Activated CD4-positive, alpha-beta T cell treated with anti-CD3 and anti-CD28 coated beads for 1 hour (primary cell): ENCODE results near the gene MMP24.
"Not testable (repeated sequence)": the region's sequence is repeated elsewhere in the genome, so short reads cannot be mapped to it uniquely, and the experiment has no call there.

Experiments
- DNase-seq: peaks from one replicate; pipeline ENCODE4 v3.0.0-alpha.2; 2020

MMP24 gene

DNA sequence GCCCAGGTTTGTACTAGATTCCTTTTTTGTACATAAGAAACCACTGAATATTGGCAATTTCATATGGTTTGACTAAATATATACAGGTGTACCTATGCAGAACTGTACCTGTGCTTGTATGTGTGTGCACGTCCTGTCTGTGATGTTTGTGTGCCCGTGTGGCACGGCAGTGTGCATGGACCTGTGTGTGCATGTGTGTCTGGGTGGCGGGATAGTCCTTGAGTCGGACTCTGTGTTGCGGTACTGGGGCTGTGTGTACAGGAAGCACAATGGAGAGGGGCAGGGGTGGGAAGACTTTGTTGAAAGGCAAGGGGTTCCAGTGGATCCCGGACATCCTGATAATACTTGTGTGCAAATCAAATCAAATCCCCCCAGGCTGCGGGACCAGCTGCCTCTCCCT lies 69.2 kb downstream of the MMP24 start:
- no peak for DNase-seq

DNA sequence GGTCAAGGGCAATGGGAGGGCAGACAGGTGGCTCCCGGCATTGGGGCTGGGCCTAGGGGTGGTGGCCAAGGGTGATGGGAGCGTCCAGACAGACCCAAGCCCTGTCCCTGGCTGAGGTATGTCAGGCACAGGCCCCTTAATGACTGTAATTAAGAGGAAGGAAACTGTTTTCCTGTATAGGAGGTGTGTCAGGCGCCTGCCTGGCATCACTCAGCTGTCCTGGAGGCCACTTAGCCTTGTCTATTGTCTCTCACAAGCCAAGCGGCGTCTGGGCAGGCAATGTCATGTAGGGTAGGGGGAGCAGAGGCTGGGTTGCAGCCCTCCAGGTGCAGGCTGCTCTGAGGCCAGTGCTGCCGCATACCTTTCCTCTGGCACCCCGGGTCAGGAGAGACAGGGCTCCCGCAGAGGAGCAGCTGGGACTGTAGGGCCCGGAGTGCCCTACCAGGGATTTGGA lies 69.6 kb downstream of the MMP24 start:
- no peak for DNase-seq

DNA sequence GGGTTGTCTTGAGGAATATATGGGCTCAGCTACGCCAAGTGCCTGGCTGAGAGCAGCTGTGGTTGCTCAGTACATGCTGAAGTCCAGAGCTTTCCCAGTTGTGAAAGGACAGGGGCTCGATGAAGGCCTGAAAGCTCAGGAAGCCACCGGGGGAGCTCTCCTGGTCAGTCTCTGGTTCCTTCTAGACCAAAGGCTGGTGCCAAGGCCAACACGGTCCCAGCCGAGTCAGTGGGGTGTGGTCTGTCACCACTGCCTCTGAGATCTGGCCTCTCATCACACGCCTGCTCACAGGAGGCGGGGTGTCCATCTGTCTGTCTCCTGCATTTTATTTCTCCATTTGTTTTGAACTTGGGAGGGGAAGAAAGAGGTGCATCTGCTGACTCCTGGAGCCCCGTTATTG lies 70.7 kb downstream of the MMP24 start:
- DNase-seq, result no peak

DNA sequence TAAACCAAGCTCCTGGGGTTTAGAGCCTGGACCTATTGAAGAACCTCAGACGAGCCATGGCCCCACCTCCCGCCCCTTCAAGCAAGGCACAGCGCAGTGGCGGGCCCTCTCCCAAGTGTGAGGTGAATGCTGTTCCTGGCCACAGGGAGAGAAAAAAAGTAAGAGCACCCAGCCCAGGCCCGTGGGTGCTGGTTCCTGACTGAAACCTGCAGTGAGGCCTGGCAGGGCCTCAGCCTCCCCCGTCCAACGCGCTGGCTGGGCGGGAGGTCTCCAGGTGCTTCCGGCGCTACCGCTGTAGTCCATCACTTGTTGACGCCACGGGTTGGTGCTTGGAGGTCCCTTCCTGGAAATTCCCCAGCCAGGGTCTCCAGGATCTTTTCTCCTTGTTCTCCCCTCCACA lies 71.2 kb downstream of the MMP24 start:
- no peak for DNase-seq

DNA sequence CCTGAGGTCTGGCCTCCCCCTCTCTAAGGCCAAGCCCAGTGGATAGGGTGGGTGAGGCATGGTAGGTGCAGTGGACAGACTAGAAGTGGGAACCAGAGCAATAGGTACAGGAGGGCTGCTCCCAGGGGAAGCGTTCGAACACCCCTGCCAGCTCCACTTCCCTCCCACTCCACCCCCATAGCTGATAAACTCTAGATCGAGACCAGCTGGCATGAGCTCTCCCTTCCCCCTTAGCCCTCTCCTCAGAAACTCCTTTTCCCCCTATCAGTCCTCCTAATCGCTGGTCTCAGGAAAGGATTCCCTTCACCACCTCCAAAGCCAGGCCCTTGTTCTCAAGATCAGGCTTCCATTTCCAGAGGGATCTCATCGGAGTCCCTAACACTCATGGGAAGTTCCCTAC lies 71.8 kb downstream of the MMP24 start:
- no peak for DNase-seq

DNA sequence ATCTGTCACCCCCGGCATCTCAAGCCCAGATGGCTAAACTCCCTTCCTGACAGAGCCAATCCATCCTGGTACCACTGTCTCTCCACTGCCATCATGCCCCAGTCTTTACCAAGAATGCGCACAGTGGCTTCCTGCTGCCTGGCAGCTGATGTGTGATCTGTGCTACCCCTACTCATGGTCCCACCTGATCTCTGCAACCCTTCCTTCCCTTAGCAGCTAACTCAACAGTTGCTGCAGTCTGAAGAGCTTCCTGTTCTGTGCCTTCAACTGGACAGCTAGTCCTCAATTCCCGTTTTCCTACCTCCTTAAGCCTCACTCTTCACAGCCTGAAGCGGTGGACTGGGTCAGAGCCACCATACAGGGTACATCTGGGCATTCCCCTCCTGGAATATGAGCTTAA lies 73.3 kb downstream of the MMP24 start:
- DNase-seq, result no peak

DNA sequence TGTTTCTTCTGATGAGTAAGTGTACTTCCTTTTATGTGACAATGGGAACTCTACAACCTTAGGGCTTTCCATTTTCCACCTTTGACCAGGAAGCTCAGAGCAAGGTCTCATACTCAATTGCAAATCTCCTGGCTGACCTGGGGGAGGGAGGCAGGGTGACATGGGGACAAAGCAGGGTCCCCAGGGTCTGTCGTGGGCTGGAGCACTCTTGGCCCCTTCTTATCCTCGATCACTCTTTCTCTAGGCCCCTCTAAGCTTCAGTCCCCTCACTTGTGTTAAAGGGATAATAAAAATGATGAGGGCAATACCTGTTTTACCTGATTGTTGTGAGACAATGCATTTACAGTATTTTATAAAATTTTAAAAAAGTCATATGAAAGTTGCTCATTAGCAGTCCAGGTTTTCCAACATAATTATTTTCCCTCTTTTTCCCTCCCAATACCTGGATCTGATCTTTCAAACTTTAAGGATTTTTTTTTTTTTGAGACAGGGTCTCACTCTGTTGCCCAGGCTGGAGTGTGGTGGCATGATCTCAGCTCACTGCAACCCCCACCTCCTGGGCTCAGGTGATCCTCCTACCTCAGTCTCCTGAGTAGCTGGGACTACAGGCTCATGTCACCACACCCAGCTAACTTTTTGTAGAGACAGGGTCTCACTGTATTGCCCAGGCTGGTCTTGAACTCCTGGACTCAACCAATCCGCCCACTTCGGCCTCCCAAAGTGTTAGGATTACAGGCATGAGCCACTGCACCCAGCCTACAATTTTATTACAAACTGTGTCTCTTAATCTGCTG lies 74.2 kb downstream of the MMP24 start:
- DNase-seq, result no peak

DNA sequence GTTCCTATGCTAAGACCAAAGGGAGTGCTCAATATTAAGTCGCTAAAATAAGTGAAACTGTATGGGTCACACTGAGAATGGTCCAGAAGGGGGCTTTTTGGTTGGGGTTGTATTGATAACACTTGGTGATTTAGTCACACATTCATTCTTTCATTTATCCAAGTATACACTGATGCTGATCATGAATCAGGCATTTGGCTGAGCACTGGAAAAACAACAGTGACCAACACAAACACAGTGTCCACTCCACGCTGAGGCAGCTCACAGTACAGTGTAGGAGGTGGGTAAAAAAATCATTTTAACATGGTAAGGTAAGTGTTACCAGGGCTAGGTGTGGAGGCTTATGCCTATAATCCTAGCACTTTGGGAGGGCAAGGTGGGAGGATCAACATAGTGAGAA lies 74.9 kb downstream of the MMP24 start:
- DNase-seq, result no peak

DNA sequence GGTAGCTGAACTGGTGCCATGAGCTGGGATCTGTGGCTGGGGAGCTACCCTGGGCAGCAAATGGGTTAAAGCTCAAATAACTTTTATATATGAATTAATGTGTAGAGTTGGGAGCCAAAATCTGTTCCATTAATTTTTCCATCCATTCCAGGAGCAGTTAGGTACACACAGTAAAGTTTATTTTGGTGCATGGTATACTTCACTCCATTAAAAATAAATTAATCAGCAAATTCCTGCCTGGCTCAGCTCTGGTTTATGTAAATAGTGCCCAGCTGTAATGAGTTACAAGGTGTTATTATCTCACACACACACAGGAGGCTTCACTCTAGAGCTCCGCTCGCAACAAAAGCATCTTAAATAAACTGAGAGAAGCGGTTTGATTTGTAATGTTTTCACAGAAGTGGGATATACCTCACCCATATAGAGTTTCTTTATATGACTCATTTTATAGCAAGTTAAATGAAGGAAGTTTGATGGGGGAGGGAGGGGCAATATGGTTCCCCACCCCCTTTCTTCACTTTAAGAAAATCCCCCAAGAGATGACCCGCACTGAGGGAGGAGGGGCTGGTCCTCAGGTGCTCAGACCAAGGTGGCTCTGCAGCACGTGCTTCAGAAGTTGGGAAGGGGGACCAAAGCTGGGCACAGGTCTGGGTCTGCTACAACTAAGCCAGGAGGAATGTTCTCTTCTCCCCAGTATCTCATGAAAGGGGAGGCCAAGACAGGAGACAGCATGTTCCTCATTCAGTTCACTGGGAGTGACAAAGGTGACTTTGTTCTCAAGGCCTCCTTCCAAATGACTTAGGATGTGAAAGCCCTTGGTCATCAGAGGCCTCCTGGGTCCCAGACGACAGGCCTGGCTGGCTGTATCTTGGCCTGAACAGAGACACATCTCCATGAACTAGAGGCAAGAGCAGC lies 76.2 kb downstream of the MMP24 start:
- DNase-seq, result no peak

DNA sequence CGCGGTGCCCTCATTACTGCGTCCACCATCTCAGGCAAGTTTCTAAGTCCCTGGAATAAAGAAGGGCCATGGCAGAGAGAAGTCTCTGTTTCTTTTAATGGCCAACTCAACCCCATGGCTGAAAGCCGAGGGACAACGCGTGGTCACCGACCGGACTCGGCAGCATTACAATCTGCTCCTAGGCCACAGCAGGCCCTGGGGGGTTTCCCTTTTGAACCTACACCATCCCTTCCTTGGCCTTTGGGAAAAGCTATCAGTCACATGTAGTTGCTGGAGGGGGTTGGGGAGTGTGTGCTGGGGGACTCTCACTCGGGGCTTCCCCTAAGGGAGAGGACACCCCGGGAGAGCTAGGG lies 76.9 kb downstream of the MMP24 start:
- no peak for DNase-seq

DNA sequence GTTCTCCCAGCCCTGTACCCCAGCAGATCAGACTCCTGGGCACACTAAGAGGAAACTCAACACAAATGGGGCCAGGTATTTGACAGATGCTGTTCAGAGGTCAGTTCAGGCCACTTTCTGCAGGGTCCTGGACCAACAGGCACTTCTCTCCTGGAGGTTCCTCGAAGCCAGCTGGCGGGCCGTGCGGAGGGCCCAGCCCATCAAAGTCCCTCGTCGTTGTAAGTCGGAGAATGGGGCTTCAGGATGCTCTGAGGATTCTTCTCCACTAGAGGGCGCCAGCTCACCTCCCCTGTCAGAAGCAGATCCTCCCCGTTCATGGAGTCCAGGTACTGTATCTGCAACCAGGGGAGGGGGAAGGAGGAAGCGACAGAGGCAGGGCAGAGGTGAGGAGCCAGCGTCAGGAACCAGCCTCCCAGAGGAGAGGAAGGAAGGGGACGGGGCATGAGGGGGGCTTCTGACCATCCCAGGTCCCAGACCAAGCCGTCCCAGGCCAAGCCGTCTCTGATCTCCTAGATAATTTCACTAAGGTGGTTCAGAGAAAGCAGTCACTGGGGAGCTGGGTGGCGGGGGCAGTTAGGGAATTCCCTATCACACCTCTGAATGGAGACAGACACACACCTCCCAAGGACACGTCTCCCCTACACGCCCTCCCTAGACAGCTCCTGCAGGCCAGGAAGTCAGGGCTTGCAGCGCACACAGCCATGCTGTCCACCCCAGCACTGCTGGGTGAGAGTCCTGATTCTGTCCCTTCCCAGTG lies 77.4 kb downstream of the MMP24 start:
- peak; percentile 69 for DNase-seq

DNA sequence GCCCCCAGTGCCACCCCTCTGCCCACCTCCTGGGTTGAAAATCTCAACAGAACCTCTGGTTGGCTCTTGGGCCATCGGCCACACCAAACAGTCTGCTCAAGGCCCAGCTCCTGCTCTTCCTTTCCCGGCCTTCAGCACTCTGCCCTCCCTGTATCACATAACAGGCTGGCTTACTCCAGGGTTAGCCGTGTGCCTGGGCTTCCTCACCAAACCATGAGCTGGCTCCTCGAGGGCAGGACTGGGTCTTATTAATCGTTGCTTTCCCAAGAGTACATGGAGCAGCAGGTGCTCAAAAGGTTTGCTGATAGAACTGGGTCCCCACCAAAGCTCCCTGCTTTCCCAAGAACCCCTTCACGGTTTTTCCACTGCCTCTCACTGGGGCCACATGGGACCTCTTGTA lies 78.5 kb downstream of the MMP24 start:
- no peak for DNase-seq

DNA sequence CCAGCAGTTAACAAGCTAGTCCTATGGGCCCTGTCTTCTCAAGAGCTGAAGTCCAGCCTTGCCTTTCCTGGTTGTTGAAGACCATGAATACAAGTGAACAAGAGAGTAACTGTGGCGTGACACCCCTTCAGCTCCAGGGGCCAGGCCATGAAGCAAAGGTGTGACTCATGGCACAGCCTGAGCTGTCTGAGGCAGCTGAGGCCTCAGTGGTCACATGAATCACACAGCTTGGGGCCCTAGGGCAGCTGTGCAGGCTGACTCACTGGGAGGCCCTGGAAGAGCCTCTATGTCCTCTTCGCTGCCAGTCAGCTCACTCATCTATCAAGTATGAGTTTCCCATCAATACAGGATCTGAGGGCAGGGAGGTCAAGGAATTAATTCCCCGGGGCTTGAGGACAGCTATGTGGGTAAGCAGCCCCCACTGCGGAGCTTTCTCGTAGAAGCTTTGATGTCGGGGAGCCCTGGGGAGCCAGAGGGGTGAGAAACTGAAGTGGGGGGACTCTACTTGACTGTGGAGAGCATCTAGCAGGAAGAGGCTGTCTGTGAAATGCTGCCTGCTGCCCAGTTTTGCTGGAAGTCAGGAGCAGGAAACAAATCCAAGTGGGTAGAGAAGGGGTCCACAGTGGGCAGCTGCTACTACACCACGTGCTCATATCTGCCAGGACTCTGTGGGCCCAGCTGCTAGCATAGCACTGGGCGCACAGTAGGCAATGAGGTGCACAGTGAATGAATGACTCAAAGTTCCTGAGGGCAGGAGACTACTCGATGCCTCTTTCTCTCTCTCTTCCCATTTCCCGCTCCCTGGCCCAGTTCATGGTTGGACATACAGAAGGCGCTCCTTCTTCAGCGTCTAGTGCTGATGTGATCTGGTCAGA lies 79.4 kb downstream of the MMP24 start:
- peak; percentile 17 for DNase-seq

DNA sequence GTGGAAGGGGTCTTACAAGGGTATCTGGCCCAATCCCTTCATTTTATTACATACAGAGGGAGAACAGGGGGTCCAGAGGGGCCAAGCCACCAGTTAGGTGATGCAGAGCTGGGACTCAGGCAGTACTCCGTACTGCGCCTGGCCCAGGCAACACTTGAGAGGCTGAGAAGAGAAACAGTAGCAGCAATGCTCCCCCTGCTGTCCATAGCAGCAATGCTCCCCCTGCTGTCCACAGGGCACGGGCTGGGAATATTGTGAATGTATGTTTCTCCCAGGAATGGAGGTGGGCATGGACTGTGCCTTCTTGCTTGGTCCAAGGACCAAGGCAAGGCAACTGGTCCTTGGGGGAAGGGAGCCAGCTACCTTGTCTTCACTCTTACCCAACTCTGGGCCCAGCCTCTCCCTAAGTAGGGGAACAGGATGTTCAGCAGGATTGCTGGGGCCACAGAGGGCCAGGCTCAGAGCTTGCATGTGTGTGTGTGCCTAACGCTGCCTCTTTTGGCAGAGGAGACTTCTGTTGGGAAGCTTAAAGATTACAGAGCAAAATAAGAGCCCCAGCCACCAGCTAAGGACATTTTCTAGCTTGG lies 80.5 kb downstream of the MMP24 start:
- DNase-seq, result no peak

DNA sequence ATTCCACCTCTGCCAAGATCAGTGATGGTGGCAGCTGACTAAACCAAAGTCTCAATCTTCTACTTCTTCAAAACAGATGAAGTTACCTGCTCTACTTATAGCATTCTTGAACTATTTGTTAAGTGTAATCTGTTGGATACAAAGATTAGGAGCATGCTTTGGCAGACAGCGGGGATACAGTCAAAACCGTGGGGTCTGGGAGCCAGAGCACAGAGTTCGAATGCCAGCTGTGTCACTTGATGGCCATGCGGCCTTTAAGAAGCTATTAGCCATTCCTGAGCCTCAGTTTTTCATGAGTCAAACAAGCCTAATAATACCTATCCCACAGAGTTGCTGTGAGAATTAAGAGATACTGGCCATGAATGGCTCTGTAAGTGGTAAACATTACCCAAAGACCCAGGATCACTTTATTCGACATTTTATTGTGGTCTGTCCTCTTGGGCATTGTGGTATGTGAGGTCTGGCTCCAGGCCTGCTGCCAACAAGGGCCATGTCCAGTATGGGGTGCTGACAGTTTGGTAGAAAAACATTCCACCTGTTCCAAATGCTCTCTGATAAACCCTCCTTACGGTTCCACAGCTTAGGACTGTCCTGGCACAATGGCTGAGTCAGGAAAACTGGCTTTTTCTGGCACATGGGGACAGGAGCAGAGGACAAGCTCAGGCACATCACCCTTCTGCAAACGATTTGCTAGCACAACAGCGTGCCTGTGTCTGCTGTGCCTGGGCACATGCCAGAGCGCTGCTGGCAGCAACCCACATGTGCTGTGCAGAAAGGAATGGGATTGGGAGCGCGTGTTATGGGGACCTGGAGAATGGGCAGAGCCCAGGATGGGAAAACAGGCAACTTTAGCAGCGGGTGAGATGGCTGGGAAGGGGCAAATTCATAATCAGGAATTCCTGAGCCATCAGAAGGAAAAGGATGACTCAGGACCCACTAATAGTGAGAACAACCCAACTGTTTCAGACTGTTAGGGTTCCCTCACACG lies 81.5 kb downstream of the MMP24 start:
- no peak for DNase-seq

DNA sequence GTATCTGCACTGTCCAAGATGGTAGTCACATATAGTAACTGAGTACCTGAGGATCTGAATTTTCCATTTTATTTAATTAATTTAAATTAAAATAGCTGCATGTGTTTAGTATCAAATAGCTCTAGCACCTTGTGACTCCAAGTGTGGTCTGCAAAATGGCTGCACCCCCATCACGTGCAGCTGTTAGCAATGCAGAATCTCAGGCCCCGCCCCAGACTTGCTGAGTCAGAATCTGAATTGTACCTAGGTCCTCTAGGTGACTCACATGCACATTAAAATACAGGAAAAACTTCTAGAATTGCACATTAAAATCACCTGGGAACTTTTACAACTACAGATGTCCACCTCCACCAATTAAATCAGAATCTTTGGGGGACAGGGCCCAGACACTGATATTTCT lies 84.9 kb downstream of the MMP24 start:
- no peak for DNase-seq

DNA sequence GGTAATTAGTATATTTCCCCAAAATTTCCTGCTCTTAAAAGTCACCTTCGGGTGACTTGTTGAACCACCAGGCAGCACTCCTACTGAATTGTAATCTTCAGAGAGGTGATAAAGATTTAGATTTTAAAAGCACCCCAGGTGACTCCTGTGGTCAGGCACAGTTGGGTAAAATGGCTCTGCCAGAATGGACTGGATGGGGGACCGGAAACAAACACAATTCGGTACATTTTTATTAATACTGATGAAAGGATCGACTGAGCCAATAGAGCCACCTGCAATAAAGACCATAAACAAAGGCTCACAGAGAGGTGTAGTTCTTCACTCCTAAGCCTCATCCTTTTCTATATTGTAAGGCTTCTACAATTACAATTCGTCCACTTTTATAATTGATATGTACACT lies 85.3 kb downstream of the MMP24 start:
- DNase-seq, result no peak

DNA sequence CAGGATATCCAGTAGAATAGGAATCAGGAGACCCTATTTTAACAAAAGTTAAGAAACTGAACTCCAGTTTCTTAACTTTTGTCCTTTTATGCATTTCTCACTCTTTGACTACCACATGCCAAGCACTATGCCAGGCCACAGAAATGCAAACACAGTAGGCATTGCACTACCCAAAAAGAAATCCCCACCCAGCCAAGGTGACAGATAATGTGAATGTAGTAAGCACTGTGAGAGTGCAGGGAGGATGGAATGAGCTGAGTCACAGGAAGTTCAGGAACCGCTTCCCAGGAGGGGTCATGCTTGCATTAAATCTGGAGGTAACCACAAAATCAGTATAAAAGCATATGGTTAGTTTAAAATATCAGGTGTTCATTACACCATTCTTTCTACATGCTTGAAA lies 85.8 kb downstream of the MMP24 start:
- no peak for DNase-seq

DNA sequence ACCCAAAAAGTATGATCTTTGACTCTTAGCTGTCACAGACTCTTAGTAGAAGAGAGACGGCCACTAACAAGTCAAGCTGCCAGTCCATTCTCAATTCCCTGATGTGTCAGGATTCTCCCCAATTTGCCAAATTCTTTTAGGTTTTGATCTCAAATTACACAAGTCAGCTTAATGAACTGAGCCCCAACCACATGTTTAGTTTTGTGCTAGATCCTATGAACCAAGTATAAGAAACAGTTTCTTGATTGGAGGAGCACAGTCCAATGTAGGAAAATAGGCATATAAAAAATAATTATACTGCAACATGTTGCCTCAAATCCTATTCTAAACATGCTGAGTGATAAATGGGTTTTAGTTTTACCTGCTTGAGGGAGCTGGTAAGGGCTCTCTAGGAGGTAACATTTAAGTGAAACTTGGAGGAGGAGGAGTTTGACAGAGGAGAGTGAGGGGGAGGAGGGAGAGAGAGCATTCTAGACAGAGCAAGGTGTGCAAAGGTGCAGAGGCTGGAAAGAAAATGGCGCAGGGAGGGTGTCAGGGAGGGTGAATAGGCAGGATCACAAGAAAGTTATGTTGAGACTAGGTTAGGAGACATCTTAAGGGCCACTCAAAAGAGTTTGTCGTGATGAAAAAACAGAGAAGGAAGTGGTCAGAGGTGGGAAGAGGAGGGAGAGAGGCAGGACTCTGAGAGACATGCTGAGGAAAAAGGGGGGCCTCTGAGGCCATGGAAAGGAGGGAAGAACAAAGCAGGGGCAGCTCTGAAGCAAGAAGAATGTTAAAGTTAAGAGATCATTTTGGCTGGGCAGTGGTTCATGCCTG lies 88.5 kb downstream of the MMP24 start:
- no peak for DNase-seq

DNA sequence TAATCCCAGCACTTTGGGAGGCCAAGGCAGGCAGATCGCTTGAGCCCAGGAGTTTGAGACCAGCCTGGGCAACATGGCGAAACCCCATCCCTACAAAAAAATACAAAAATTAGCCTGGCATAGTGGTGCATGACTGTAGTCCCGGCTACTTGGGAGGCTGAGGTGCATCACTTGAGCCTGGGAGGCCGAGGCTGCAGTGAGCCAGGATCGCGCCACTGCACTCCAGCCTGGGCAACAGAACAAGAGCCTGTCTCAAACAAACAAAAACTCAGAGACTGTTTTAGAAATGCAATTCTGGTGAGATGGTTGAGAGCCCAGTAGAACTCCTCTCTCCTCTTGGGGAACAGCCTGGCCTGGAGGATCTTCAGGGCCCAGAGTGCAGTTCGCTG lies 89.1 kb downstream of the MMP24 start:
- not testable (repeated sequence) for DNase-seq
